HG02870 (cell line): Measurements from ENCODE around the gene CRYBA1.
"Not testable (repeated sequence)": the region's sequence is repeated elsewhere in the genome, so short reads cannot be mapped to it uniquely, and the experiment has no call there.

Experiments
- ATAC-seq: cut with Tn5 transposase; IDR thresholded peaks from one replicate; pipeline ENCODE4 v1.9.1; 2021; ENCODE audit warnings: mild to moderate bottlenecking, moderate library complexity; ENCODE audit not compliant: unreplicated experiment

Gene CRYBA1

DNA sequence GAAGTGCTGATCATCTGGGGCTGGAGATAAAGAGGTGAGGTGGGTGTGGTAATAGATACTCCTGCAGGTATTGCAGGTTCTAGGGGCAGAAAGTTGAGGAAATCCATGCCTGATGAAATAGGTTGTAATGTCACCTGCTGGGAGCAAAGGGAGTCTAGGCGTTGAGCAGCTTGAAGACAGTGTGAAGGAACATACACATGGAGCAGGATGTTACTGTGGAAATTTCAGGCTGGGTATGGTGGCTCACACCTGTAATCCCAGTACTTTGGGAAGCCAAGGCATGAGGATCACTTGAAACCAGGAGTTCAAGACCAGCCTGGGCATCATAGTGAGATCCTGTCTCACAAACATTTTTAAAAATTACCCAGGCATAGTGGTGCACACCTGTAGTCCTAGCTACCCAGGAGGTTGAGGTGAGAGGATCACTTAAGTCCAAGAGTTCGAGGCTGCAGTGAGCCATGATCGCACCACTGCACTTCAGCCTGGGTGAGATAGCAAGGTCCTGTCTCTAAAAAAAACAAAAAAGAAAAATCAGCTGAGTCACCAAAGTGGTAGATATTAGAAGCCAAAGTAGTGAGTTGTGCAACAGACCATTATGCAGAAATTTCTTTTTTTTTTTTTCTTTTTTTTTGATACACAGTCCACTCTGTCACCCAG is 9.1 kb upstream of the CRYBA1 start:
- ATAC-seq: no peak

DNA sequence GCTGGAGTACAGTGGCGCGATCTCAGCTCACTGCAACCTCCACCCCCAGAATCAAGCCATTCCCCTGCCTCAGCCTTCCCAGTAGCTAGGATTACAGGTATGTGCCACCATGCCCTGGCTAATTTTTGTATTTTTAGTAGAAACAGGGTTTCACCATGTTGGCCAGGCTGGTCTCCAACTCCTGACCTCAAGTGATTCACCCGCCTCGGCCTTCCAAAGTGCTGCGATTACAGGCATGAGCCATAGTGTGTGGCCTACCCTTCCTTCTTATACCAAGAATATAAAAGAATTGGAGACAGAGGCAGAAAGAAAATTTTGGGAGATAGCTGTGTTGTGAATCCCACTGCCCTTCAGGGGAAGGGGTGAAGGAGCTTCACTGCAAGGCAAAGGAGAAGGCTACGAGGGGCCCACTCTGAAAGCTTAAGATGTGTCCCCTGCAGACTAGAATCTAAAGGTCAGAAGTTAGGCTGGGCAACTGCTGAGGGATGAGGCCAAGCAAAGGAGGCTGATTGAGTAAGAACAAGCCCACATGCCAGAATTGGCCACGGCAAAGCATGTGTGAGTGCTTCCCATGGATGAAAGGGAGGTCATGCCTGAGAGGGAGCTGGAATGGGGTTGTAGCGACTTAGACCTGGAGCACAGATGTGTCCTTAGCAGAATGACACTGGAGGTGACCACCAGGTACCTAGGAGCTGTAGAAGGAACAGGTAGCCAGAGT is 8.4 kb upstream of the CRYBA1 start:
- no peak for ATAC-seq

DNA sequence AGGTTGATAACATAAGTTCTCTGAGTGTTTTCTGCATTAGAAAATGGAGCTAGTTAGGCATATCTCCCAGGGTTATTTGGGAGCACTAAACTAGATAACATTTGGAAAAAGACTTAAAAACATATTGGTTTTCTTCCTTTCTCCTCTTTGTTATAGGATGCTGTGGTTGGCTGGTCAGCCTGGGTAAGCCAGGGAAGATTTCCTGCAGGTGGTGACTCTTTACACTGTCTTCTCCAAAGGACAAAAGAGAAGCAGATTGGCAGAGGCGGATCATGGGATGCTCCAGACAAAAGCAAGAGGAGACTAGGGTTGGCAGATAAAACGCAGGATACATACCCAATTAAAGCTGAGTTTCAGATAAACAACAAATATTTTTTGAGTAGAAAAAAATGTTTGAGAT is 6.2 kb upstream of the CRYBA1 start:
- no peak for ATAC-seq

DNA sequence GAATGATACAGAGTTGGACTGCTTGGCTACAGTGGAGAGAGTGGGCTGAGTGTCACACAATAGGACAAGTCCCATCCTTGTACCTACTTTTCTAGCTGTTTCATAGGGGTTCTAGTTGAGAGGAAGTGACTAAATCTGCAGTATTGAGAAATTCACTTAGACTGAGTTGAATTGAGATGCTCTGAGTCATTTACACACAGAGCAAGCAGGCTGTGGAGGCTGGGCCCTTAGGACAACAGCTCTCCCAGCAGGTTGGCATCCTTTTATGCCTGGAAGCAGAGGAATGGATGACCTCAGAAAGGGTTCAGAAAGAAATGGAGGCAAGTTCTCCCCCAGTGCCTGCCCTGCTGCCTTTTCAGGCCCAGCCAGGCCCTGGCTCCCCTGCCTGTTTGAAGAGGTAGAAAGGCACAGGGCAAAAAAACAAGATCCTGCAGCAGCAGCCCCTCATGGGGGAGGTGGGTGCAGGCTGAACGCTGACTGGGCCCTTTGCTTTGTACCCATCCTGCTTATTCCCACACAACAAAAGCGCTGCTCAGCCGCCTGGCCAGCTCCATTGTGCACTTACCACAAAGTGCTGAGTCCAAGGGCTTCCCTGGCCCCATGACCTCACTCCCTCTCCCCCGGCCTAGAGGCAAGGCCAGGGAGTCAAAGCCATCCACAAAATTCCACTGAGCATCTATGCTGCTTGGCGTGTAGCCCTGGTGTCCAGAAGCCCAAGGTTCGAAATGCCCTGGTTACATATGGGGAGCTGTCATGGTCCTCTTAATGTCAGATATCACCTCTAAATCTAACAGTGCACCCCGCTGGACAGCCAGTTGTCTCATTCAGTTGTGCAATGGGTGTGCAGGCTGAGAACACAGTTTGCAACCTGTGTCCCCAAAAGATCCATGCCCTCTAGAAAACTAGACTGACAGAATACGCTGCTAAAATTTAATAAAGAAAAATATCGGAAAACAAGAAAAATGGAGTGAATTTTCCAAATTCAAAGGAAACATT is 5.4 kb upstream of the CRYBA1 start:
- no peak for ATAC-seq

DNA sequence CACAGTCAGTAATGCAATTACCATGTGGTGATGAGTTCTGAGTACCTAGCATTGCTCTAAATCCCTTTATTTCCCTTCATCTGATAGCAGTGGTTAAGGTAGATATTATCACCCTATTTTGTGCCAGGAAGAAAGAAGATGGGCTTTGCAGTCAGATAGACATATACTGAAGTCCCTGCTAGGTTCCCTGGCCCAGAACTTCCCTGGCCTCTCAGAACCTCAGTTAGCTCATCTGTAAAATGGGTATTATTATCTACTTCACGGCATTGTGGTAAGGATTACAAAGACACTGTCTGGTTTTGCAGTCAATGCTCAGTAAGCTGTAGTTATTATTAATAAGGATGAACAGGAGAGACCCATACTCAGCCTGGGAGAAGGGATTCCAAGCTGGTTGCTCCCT is 4.6 kb upstream of the CRYBA1 start:
- no peak for ATAC-seq

DNA sequence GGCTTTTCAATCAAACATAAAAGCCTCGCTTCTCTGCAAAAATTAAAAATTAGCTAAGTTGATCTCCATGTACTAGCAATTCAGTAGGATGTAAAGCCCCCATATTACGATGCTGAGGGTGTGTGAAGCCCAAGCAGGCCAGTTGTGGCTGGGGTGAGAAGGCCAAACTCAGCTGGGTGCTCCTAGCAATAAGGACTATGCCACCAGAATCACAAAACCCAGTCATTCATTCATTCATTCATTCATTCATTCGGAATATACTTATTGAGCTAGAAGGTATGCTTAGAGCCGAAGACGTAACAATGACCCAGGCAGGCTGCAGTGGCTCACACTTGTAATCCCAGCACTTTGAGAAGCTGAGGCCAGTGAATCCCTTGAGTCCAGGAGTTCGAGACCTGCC is 3.9 kb upstream of the CRYBA1 start:
- no peak for ATAC-seq

DNA sequence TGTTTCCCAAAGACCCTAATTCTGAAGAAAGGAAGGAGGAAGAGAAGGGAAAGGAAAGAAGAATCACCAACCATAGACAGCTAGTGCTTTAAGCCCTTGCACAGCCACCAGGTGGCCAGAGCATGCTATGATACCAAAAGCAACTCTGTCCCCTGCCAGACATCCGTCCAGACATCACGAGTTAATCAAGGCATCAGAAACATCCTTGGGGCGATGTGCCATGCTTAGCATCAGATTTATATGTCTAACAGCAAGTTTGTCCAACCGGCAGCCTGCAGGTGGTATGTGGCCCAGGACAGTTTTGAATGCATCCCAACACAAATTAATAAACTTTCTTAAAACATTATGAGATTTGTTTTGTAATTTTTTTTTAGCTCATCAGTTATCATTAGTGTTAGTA is 2.9 kb upstream of the CRYBA1 start:
- ATAC-seq: no peak

DNA sequence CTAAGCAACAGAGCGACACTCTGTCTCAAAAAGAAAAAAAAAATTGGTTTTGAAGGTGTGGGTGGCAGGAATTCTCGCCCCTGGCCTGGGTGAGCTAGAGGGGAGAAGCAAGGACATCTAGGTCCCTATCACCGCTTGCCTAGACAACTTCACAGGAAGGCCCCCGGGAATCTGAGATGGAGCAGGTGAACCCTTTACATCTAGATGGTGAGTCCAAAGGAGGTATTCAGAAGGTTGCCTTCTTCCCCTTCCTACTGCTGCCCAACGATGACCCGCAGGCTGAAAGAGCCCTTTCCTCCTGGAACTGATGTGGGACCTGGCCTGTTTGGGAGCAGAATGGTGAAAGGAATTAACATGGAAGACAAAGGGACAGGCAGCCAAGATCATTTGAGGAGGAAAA is 1.3 kb upstream of the CRYBA1 start:
- no peak for ATAC-seq

DNA sequence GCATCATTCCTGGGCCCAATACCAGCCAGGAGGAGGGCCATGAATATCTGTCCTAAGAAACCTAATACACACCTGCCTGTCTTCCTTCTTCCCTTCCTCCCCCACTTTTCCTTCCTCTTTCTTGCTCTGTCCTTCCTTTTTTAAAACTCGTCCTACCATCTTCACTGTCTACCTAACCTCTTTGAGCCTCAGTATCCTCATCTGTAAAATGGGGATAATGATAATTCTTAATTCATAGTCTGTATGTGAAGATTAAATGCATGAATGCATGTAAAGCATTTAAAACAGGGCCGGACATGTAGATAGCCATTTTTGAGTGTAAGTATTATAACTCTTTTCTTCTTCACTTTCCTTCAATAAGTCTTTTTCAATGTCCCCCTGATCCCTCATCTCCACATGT is 560 bp downstream of the CRYBA1 start:
- no peak for ATAC-seq

DNA sequence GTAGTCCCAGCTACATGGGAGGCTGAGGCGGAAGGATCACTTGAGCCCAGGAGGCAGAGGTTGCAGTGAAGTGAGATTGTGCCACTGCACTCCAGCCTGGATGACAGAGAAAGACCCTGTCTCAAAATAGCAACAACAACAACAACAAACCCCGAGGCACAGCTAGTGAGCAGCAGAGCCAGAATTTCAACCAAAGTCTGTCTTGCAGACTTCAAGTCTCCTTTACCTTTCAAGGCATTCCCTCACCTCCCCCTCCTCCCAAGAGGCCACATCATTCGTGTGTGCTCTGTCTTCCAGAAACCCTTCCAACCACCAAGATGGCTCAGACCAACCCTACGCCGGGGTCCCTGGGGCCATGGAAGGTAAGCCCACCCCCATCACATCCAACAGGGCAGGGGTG is 2.2 kb downstream of the CRYBA1 start:
- no peak for ATAC-seq

DNA sequence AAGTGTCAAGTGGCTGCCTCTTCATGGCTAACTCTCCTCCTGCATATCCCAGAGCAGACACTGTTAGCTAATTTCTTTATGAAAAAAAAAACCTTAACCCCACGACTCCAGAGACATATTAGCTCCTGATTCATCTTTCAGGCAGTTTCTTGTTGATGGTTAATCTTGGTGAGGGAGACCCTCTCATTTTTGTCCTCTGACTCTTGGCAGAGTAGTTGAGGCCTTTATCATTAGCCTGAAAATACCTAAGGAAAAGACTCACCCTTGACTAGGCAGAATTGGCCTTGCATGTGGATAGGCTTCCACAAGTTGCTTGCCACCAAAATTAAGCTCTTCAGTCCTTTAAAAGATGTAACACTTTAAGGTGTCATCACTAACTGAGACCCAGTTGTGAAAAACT is 4.0 kb downstream of the CRYBA1 start:
- ATAC-seq: no peak

DNA sequence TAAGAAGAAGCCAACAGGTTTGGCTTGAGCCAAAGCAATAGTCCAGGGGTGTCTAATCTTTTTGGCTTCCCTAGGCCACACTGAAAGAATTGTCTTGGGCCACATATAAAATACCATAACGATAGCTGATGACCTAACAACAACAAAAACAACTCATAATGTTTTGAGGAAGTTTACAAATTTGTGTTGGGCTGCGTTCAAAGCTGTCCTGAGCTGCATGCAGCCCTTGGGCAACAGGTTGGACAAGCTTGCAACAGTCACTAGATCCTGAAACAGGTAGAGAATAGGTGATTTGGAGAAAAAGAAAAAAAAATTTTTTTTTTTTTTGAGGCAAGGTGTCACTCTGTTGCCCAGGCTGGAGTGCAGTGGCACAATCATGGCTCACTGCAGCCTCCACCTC is 4.5 kb downstream of the CRYBA1 start:
- no peak for ATAC-seq

DNA sequence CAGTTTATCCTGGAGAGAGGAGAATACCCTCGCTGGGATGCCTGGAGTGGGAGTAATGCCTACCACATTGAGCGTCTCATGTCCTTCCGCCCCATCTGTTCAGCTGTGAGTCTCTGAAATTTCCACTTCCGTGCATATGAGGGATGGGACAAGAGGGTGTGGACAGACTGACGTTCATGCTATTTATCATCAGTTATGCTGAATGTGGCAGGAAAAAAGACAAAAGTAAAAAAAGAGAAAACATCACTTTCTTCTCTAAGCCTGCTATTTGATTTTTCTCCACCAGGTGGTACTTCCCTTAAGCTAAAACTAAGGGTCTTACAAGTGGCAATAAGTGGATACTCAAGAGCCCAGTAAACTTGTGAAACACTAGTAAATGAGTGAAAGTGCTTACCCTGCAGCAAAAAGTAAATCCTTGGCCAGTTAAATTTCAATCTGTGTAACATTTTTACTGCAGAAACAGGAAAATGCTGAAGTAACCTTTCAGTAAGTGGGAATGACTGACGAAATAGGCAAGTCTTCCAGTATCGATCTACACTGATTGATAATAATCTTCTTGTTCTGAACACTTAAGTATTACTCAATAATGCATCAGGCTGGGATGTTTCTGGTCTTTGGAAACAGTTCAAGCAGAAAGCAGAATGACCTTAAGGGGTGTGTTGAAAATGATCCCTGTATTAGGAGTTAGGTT is 5.6 kb downstream of the CRYBA1 start:
- no peak for ATAC-seq

DNA sequence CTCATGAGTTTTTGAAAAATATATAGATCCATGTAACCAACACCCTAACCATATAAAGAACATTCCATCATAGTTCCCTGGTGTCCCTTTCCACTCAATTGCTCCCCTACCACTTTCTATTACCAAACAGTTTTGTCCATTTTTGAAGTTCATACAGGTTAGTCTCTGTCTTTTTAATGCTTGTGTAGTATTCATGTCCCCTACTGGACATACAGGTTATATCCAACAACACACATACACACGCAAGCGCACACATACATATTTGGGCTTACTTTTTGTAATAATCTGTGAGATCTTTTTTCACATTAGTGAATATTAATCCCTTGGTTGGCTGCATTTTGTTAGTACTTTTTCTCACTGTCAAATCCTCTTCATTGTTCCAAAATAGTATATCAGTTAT is 6.4 kb downstream of the CRYBA1 start:
- ATAC-seq: no peak

DNA sequence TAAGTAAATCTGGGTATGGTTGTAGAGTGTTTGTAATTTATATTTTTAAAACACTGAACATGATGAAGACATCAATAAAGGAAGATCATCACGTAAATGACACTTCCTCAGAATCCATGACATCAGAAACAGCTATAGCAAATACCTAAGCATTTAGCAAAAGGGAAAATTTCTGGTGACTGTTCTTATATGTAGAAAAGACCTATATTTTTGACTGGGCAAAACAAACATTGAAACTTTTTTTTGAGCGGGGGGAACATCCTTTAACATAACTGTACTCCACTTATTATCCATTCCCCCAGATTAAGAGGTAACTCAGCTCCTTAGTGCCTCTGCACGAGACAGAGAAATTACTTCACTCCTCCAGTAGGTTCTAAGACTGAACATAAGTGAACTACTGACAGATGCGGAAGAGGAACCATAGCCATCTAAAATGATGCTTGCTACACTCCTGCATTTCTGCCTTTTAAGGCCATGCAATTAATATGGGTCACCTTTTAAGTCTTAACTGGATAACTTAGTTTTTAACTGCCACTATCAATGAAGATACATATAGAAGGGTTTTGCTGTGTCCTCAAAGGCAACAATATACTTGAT is 9.4 kb downstream of the CRYBA1 start:
- ATAC-seq: no peak

DNA sequence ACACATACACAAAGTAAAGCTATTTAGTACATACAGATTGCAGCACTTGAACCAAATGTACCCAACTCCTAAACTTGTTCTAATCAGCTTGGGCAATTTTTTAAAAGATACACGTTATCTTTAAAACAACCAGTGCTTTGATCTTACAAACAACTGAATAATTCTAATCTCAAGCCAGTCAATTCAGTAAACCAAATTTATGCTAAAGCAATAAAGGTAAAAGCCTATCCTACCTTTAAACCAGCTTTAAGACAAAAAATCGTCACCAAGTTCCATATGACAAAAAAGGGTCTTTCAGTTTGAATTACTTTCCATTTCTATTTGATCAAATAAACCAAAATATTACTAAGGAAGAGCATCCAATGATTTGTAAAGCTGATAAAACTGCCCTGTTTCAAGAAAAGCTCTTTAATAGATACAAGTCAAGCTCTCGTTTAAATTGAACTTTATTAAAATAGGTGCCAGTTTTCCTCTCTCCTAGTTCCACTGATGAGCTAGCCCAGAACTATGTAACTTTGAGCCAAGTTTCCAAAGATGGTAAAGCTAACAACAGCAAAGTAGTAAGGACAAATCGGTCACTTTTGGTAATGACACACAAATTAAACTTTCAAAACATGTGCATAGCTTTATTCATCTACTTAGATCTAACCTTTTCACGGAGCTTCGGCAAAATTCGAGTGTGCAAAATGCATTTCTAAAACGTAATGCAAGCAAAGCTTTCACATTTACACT is 10.2 kb downstream of the CRYBA1 start:
- ATAC-seq: no peak

DNA sequence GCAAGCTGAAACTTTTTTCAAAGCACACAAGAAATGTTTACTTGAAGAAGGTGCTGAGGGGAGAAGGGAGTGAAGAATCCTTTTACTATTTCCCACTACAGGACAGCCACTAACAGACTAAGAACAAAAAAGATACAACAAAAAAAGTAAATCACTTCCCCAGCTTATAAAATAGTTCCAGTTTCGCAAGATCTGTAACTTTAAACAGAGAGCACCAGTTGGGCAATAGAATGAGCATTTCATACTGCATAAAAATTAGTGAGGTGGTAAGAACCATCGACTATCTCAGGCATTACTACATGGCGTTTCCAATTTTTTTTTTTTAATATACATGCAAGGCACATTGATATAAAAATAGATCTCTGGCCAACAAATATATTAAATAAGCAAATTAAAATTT is 11.1 kb downstream of the CRYBA1 start:
- ATAC-seq: no peak

DNA sequence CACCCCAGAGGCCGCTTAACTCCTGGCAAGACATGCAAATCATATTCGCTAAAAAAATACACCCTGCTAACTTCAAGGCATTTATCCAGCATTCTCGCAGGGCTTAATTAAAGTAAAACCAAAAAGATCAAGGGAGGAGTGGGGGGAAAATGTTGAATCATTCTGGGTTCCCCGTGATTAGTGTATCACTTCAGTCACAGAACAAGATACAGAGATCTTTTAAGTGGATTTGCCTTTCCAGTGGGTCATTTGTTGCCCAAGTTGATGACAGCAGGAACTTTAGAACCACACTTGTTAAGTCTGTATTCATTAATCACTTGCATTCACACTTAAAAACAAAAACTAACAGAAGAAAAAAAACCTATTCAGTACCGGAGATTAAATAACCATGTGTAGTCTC is 17.3 kb downstream of the CRYBA1 start:
- ATAC-seq: no peak

DNA sequence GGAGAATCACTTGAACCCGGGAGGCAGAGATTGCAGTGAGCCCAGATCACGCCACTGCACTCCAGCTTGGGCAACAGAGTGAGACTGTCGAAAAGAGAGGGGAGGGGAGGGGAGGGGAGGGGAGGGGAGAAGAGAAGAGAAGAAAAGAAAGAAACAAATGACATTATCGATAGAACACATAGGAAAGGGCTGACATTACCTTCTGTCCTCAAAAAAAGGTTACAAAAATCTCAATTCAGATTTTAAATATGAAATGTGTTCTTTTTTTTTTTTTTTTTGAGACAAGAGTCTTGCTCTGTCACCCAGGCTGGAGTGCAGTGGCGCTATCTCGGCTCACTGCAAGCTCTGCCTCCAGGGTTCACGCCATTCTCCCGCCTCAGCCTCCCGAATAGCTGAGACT is 25.3 kb downstream of the CRYBA1 start:
- not testable (repeated sequence) for ATAC-seq

DNA sequence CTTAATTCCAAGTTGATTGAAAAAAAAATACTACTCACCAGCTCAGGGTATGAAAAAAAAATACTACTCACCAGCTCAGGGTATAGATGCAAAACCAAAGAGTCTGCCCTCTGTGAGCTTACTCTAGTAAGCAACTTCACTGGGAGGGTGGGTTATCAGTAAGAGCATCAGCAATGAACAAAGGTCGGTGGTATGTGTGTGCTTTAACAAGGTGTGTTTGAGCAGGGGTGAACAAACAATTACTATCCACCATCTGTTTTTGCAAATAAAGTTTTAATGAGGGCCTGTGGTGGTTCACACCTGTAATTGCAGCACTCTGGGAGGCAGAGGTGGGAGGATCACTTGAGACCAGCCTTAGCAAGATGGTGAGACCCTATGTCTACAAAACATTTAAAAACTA is 27.3 kb downstream of the CRYBA1 start:
- ATAC-seq: no peak
